Mucosa of gallbladder (tissue), 1 donor: ENCODE data around the gene AHCTF1. TPM values are rescaled to one million over a fixed set of nuclear protein-coding genes. Genes with fewer than 3 reads are reported as not detected.

ENCODE experiments used
- DNase-seq: peaks from one replicate; pipeline ENCODE4 v3.0.0-alpha.2; 2020; ENCODE audit warnings: low spot score
- total RNA-seq: library from RNA; stranded (reverse); gene quantifications from one replicate; pipeline ENCODE4 v1.2.1, GENCODE V29; 2021
- donor health status: DM: no; HTN: no; CAD: no.

The AHCTF1 gene
- total RNA-seq, 1 donor from 2014 or later = 25.7 TPM

GRCh38 chr1:246800356-246800755, 131.4 kb downstream of the AHCTF1 start:
- no peak for DNase-seq

DNA sequence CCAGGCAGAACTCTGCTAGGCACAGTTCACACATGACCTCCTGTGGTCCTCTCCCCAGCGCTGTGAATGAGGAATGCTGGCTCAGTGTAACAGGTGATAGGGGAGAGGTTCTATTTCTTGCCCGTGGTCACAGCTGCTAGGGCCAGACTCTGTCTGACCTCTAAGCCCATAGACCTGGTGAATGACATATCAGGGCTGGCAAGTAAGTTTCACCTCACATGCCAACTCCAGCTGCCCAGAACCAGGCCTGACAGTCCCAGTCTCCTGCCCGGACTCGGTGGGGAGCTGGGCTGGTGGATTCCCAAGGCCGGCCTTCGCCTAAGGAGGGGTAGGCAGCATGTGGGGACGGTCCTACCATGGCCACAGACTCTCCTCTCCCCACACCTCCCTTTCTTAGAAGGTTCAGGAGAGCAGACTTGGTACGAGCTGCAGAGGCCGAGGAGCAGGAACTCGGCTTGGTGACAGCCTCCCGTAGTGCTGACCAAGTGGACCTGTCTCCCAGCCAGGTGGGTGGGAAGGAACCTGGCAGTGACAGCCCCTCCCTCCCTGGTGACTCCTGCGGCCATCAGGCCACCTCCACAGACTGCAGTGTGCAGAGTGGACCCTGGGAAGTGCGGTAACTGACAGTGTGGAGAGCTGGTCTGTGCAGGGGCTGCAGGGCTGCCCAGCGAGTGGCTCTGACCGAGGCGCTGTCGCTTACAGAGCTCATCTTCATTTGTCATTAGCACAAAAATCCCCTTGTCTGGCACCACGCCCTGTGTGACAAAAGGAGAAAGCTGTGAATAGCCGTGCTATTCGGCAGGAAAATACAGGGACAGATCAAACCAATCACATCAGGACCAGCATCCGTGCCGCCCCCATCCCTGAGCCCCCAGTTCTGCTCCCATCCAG, 132.9 kb downstream of the AHCTF1 start:
- no peak for DNase-seq

DNA sequence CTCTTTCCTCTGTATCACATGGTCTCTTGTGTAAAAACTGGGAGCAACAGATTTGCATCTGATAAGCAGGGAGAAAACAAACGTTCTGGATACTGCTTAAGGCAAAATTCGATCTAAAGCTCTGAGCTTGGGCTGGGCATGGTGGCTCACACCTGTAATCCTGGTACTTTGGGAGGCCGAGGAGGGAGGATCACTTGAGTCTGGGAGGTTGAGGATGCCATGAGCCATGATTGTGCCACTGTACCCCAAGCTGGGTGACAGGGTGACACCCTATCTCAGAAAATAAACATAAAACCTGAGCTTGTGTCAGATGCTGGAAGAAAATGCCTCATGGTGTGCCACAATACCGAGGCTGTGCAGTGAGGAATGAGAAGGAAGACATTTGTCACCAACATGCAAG, 133.6 kb downstream of the AHCTF1 start:
- no peak for DNase-seq

DNA sequence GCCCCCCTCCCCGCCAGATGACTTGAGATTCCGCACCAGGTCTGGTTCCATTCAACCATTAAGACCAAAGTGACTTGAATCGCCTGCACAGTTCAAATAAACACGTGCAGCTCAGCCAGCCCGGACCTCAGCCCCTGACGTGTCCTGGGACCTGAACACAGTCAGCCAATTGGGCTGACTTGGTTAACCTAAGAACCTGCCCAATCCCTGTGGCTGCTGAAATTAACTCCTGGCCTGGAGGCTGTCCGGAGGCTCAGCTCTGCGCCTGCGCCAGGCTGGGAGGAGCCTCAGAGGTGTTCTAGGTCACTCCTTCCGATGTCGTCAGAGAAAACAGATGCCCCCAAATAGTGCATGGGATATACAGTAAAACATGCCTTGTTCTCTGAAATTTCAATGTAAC, 134.2 kb downstream of the AHCTF1 start:
- no peak for DNase-seq

GRCh38 chr1:246797157-246797556, 134.6 kb downstream of the AHCTF1 start:
- no peak for DNase-seq

- no peak for DNase-seq
Measured at GRCh38 chr1:246795906-246796694, 135.6 kb downstream of the AHCTF1 start.

- DNase-seq = no peak
Measured at GRCh38 chr1:246794828-246795671, 136.7 kb downstream of the AHCTF1 start.

DNA sequence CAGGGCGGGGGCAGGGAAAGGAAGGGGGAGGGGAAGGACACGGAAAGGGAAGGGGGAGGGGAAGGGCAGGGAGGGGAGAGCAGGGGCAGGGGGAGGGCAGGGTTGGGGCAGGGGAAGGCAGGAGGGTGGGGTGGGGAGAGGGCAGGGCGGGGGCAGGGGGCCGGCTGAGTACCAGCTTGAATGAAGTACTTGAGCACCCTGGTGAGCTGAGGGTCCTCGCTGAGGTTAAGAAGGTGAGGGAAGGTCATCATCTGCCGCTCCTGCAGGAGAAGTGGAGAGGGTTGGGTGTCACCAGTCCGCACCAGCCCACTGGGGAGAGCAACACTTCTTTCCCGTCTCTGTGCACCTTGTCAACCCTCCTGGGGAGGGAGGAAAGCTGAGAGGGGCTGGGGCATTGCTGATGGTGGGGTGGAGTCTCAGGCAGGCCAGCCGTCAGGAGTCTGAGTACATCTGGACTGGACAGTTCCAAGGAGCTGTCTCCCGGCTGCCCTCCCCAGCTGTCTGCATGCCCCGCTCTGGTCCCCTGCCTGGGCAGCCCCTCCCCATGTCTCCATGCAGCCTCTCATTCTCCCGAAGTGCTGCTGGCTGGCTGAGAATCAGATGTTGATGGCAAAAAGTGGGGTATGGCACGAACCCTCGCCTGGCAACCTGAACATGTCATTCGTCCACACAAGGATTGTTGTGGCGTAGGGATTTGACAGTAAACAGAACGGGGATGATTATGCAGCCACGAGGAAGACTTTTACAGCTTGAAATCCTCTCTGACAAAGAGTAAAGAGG, 137.5 kb downstream of the AHCTF1 start:
- DNase-seq = no peak

DNA sequence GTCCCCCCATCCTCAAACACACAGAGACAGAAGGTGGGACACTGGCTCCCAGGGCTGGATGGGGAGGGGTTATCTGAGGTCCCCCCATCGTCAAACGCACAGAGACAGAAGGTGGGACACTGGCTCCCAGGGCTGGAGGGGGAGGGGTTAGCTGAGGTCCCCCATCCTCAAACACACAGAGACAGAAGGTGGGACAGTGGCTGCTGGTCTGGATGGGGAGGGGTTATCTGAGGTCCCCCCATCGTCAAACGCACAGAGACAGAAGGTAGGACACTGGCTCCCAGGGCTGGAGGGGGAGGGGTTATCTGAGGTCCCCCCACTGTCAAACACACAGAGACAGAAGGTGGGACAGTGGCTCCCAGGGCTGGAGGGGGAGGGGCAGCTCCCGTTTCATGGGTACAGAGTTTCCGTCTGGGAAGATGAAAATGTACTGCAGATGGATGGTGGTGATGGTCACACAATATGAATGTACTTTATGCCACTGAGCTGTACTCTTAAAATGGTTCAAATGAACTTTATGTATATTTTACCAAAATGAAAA, 138.3 kb downstream of the AHCTF1 start:
- no peak for DNase-seq

GRCh38 chr1:246792603-246793002, 139.1 kb downstream of the AHCTF1 start:
- DNase-seq = no peak

GRCh38 chr1:246791303-246791918, 140.3 kb downstream of the AHCTF1 start:
- DNase-seq = no peak

GRCh38 chr1:246790833-246791232, 140.9 kb downstream of the AHCTF1 start:
- DNase-seq = no peak

DNA sequence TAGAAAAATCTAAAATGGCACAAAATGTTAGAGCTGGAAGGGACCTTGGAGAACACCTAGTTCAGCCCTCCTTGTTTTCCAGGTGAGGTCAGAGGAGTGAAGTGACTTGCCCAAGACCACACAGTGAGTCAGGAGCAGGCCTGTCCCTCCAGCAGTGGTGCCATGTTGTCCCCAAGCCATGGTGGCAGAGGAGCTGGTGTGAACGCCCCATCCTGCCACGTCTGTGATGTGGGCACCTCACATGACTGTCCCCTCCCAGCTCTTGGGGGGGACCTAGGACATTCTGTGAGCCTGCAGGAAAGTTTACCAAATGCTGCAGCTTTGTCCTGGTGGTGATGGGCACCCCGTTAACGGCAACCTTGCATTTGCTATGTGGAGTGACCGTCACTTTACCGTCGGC, 141.4 kb downstream of the AHCTF1 start:
- no peak for DNase-seq

DNA sequence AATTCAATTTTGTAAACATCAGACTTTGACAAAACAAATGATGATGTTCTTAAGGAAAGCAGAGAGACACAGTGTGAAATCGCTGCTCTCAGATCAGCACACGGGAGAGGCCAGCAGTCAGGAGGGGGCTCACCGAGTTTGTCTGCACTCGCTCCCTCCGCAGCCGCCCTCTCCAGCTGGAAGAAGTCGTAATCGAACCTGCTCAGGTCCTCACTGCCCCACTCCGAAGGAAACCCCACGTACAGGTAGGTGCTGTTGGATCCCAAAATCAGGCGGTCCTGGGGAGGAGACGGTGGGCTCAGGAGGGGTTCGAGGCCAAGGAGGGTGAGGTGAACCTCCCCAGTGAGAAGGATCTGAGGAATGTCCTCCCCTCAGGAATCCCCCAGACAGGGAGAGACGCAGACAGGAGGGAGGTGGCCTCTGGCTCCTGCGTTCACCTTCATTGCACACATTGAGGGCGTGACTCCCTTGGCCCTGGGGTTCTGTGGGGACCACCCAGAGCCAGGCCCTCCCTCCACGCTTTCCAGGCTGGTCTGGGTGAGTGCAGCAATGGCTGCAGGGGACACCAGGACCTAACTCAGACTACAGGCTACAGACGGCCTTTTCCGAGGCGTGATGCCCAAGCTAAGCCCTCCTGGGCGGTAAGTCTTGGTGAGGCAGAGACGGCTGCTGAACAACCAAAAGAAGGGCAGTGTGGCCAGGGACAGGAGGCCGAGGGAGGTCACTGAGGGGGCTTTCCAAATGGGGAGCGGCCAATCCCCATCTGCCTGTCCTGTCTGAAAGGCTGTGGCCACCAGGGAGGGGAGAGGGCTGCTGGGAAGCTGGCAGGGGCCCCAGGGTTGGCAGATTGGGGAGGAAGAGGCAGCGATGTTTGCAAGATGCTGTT, 142.1 kb downstream of the AHCTF1 start:
- no peak for DNase-seq

Other genes starting within 250 kb of the AHCTF1 start
- 38.1 TPM for gene SCCPDH, start 207.5 kb downstream of the AHCTF1 start, total RNA-seq
- gene ZNF695, start 76.1 kb upstream of the AHCTF1 start, total RNA-seq = 0.06 TPM
- gene ZNF670, start 146.9 kb upstream of the AHCTF1 start, total RNA-seq = 3.8 TPM
- 7.0 TPM for gene ZNF669, start 172.4 kb upstream of the AHCTF1 start, total RNA-seq
- 34.2 TPM for gene ZNF124, start 240.1 kb upstream of the AHCTF1 start, total RNA-seq